PC-9 (cell line): ENCODE results near the gene RPEL1. TPM values are rescaled to one million over a fixed set of nuclear protein-coding genes. Genes with fewer than 3 reads are reported as not detected.

ENCODE experiments used
- BruUV-seq: library from RNA; stranded (reverse); fragments of 400-500 nt; replicated peaks from 2 replicates; lab custom pipeline; 2021; lab: Mats Ljungman, UMichigan
- CTCF ChIA-PET: fragments of 300-600 bp; sonication (Branson Sonifier 250); formaldehyde crosslinking; loops from one replicate; lab custom pipeline; 2022; ENCODE audit warnings: antibody characterized with exemption; lab: Charles Lee
- POLR2A ChIA-PET: fragments of 300-600 bp; sonication (Branson Sonifier 250); formaldehyde crosslinking; loops from one replicate; lab custom pipeline; 2022; ENCODE audit warnings: antibody characterized with exemption; ENCODE audit not compliant: unreplicated experiment; lab: Charles Lee
- DNase-seq, 2 experiments: peaks; one replicate each; pipeline versions ENCODE4 v3.0.0 to v3.0.0-alpha.2; 2015 to 2022; ENCODE audit warnings: mixed read lengths in 1 of 2
- H2AFZ ChIP-seq: fragments of 200-600 bp; sonication (generic); 2 replicates; pipeline ENCODE4 v1.8.1; 2017; ENCODE audit warnings: antibody characterized with exemption
- H3F3A ChIP-seq: fragments of 200-600 bp; sonication (generic); 2 replicates; pipeline ENCODE4 v1.8.1; 2017; ENCODE audit warnings: antibody characterized with exemption, mild to moderate bottlenecking, low read depth; ENCODE audit not compliant: insufficient read depth
- H3K27ac ChIP-seq: fragments of 200-600 bp; sonication (generic); 2 replicates; pipeline ENCODE4 v1.6.1; 2016; ENCODE audit warnings: mixed run types
- H3K27me3 ChIP-seq: fragments of 200-600 bp; sonication (generic); 2 replicates; pipeline ENCODE4 v1.6.1; 2016; ENCODE audit warnings: low read depth, mixed run types; ENCODE audit not compliant: insufficient read depth
- H3K36me3 ChIP-seq: fragments of 200-600 bp; sonication (generic); 2 replicates; pipeline ENCODE4 v1.6.1; 2016; ENCODE audit warnings: low read depth, mixed run types
- H3K4me1 ChIP-seq: fragments of 200-600 bp; sonication (generic); replicated peaks from 2 replicates; pipeline ENCODE4 v1.6.1; 2016; ENCODE audit warnings: mixed run types; ENCODE audit not compliant: insufficient read depth
- H3K4me2 ChIP-seq: fragments of 200-600 bp; sonication (generic); 2 replicates; pipeline ENCODE4 v1.6.1; 2017; ENCODE audit warnings: mixed run types
- H3K4me3 ChIP-seq: fragments of 200-600 bp; sonication (generic); 2 replicates; pipeline ENCODE4 v1.6.1; 2016; ENCODE audit warnings: mixed run types
- H3K79me2 ChIP-seq: fragments of 200-600 bp; sonication (generic); 2 replicates; pipeline ENCODE4 v1.6.1; 2017; ENCODE audit warnings: low read depth, mixed run types
- H3K9me2 ChIP-seq: fragments of 200-600 bp; sonication (generic); 2 replicates; pipeline ENCODE4 v1.8.1; 2017; ENCODE audit warnings: mild to moderate bottlenecking; ENCODE audit not compliant: insufficient read depth
- H3K9me3 ChIP-seq: fragments of 200-600 bp; sonication (generic); 2 replicates; pipeline ENCODE4 v1.8.1; 2016; ENCODE audit warnings: low read depth; ENCODE audit not compliant: insufficient read depth
- H4K20me1 ChIP-seq: fragments of 200-600 bp; sonication (generic); 2 replicates; pipeline ENCODE4 v1.8.1; 2017; ENCODE audit not compliant: insufficient read depth
- EZH2 ChIP-seq: fragments of 200-600 bp; sonication (generic); IDR thresholded peaks from 2 replicates; pipeline ENCODE4 v1.8.0; 2017; ENCODE audit warnings: antibody characterized with exemption, low read depth
- intact Hi-C: fragments of 100-400 bp; cut with micrococcal nuclease; formaldehyde crosslinking; loops from one replicate; pipeline ENCODE4 v1.10.0; 2022; ENCODE audit not compliant: unreplicated experiment
- total RNA-seq: library from RNA; stranded (reverse); gene quantifications from 2 replicates; pipeline ENCODE4 v1.2.3, GENCODE V29; 2021
- TF ChIP-seq, protein P1 (sequence below): fragments of 200-600 bp; sonication (generic); conservative IDR thresholded peaks from 2 replicates; pipeline ENCODE4 v1.6.1; 2017; ENCODE audit warnings: mixed run types, antibody characterized with exemption, mild to moderate bottlenecking, moderate library complexity

Gene RPEL1
- total RNA-seq, 1 experiment from 2014 or later = not detected

DNA sequence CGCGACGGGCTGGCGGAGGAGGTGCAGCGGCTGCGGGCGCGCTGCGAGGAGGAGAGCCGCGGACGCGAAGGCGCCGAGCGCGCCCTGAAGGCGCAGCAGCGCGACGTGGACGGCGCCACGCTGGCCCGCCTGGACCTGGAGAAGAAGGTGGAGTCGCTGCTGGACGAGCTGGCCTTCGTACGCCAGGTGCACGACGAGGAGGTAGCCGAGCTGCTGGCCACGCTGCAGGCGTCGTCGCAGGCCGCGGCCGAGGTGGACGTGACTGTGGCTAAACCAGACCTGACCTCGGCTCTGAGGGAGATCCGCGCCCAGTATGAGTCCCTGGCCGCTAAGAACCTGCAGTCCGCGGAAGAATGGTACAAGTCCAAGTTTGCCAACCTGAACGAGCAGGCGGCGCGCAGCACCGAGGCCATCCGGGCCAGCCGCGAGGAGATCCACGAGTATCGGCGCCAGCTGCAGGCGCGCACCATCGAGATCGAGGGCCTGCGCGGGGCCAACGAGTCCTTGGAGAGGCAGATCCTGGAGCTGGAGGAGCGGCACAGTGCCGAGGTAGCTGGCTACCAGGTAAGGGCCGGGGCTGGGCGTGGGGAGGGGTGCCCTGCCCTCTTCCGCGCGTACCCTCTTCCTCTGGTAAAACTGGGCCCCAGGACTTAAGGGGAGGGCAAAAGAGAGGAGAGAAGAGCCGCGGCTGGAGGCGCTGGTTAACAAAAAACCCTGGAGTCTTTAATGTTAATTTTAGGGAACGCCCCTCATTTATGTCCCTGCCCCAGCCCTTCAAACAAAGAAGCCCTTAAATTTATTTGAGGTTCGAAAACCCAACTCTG is 32.2 kb downstream of the RPEL1 start:
- Histone ChIP-seq H3K9me2 (no peaks in the 10 kb centered on the region), H3K4me2 (peak overlapping the region; percentile 80), H3F3A (peaks cover 22% of the 10 kb centered on the region), H3K27me3 (no peaks in the 10 kb centered on the region), H3K9me3 (no peaks in the 10 kb centered on the region), H2AFZ (peak overlapping the region; percentile 75), H3K79me2 (peaks cover 8% of the 10 kb centered on the region; the same call in 1 of the 2 replicates), H3K27ac (no peak overlapping the region), H3K4me3 (peak overlapping the region; percentile 55), H4K20me1 (no peaks in the 10 kb centered on the region), H3K36me3 (no peaks in the 10 kb centered on the region), H3K4me1 (peaks cover 29% of the 10 kb centered on the region)
- no peak for DNase-seq
- CTCF ChIA-PET = interaction anchor here (0.5 to 1.1 kb wide), 3 partner anchors 106 to 775 kb away, joined by 3 read pairs; partner anchors contain the start of genes ACTR1A and CNNM2
- TF ChIP-seq, protein P1, sequence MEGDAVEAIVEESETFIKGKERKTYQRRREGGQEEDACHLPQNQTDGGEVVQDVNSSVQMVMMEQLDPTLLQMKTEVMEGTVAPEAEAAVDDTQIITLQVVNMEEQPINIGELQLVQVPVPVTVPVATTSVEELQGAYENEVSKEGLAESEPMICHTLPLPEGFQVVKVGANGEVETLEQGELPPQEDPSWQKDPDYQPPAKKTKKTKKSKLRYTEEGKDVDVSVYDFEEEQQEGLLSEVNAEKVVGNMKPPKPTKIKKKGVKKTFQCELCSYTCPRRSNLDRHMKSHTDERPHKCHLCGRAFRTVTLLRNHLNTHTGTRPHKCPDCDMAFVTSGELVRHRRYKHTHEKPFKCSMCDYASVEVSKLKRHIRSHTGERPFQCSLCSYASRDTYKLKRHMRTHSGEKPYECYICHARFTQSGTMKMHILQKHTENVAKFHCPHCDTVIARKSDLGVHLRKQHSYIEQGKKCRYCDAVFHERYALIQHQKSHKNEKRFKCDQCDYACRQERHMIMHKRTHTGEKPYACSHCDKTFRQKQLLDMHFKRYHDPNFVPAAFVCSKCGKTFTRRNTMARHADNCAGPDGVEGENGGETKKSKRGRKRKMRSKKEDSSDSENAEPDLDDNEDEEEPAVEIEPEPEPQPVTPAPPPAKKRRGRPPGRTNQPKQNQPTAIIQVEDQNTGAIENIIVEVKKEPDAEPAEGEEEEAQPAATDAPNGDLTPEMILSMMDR = no peak
- no peak for TF ChIP-seq EZH2
- intact Hi-C loops = loop anchor here (5.0 kb wide), 1 partner anchor 36 kb away; no protein-coding TSS in a partner anchor
- no TSS peak for BruUV-seq
- POLR2A ChIA-PET = interaction anchor here (0.6 kb wide), 2 partner anchors 23 to 535 kb away, joined by 4 to 18 read pairs; no protein-coding TSS in a partner anchor

GRCh38 chr10:103278537-103278823 is 32.8 kb downstream of the RPEL1 start:
- no peaks in the 10 kb centered on the region for H3K9me3 ChIP-seq
- POLR2A ChIA-PET = interaction anchor here (0.6 kb wide), 1 partner anchor 24 kb away, joined by 18 read pairs; no protein-coding TSS in a partner anchor
- no peaks in the 10 kb centered on the region for H4K20me1 ChIP-seq
- H3K27me3 ChIP-seq = no peaks in the 10 kb centered on the region
- H2AFZ ChIP-seq = no peak overlapping the region
- intact Hi-C loops = loop anchor here (5.0 kb wide), 1 partner anchor 36 kb away; no protein-coding TSS in a partner anchor
- H3K79me2 ChIP-seq = peaks cover 8% of the 10 kb centered on the region; the same call in 1 of the 2 replicates
- H3K9me2 ChIP-seq = no peaks in the 10 kb centered on the region
- BruUV-seq = no TSS peak
- H3K4me1 ChIP-seq = peaks cover 26% of the 10 kb centered on the region
- H3K4me3 ChIP-seq = peak overlapping the region; percentile 55; the same call in 1 of the 2 replicates
- DNase-seq = no peak
- CTCF ChIA-PET = no interaction called here
- H3K36me3 ChIP-seq = no peaks in the 10 kb centered on the region
- H3F3A ChIP-seq = peaks cover 18% of the 10 kb centered on the region
- no peak overlapping the region for H3K27ac ChIP-seq
- TF ChIP-seq, protein P1 = no peak
- no peak for TF ChIP-seq EZH2
- peak overlapping the region; percentile 80 for H3K4me2 ChIP-seq

GRCh38 chr10:103278862-103279298 is 33.2 kb downstream of the RPEL1 start:
- peak overlapping the region; percentile 80 for H3K4me2 ChIP-seq
- H3F3A ChIP-seq = peaks cover 14% of the 10 kb centered on the region
- peak overlapping the region; percentile 16; the same call in 1 of the 2 replicates for H3K4me3 ChIP-seq
- peaks cover 22% of the 10 kb centered on the region for H3K4me1 ChIP-seq
- no peaks in the 10 kb centered on the region for H3K9me2 ChIP-seq
- intact Hi-C loops = loop anchor here (5.0 kb wide), 1 partner anchor 37 kb away; no protein-coding TSS in a partner anchor
- ChIA-PET POLR2A (interaction anchor here (0.6 kb wide), 1 partner anchor 24 kb away, joined by 18 read pairs; no protein-coding TSS in a partner anchor), CTCF (no interaction called here)
- H4K20me1 ChIP-seq = no peaks in the 10 kb centered on the region
- BruUV-seq = no TSS peak
- H2AFZ ChIP-seq = no peak overlapping the region
- peak in 1 of 2 experiments; percentile 10 for DNase-seq
- no peaks in the 10 kb centered on the region for H3K27me3 ChIP-seq
- H3K36me3 ChIP-seq = no peaks in the 10 kb centered on the region
- TF ChIP-seq, protein P1 = no peak
- no peak for TF ChIP-seq EZH2
- peaks cover 8% of the 10 kb centered on the region; the same call in 1 of the 2 replicates for H3K79me2 ChIP-seq
- no peak overlapping the region for H3K27ac ChIP-seq
- H3K9me3 ChIP-seq = no peaks in the 10 kb centered on the region
